GM12874 (cell line): ENCODE measurements around the gene TRIP13.

Experiments
- TF ChIP-seq, protein P1 (sequence below): IDR thresholded peaks from 2 replicates; pipeline ENCODE4 v1.5.1; 2011; ENCODE audit warnings: low read depth, mild to moderate bottlenecking, control low read depth, low read length, moderate library complexity; ENCODE audit not compliant: insufficient read depth

Gene TRIP13

DNA sequence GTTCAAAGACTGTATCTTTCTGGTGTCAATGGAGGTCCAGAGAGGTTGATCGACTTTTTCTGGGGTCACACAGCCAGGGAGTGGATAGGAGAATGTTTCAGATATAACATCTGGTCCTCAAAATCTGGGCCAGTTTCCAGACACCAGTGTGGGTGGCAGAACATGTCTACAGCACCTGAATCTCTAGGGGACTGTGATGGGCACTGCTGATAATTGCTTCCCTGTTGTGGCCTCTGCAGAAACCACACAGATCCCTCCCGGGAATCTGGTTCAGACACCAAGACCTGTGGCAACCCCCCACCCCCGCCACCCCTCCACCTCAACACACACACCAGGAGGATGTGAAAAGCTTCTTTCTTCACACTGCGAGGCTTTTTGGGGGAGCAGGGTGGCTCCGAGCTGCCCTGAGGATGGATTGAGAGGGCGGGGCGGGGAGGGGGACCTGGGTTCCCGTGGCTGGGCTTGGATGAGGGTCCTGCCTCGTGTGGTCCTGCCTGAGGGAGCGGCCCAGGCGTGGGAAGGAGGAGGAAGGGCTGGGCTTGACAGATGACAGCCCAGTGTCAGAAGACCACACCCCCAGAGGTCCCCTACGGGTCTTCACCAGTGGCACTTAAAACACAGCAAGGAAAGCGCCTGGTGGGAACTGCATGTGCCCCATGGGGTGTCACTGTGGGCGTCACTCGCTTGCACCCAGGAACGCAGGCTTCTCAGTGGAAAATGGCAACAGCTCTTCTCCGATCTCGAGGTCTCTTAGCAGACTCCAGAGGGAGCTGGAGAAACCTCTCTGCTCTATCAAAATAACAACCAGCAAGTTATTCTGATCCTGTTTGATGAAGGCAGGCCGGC, 55.2 kb downstream of the TRIP13 start:
- TF ChIP-seq, protein P1, sequence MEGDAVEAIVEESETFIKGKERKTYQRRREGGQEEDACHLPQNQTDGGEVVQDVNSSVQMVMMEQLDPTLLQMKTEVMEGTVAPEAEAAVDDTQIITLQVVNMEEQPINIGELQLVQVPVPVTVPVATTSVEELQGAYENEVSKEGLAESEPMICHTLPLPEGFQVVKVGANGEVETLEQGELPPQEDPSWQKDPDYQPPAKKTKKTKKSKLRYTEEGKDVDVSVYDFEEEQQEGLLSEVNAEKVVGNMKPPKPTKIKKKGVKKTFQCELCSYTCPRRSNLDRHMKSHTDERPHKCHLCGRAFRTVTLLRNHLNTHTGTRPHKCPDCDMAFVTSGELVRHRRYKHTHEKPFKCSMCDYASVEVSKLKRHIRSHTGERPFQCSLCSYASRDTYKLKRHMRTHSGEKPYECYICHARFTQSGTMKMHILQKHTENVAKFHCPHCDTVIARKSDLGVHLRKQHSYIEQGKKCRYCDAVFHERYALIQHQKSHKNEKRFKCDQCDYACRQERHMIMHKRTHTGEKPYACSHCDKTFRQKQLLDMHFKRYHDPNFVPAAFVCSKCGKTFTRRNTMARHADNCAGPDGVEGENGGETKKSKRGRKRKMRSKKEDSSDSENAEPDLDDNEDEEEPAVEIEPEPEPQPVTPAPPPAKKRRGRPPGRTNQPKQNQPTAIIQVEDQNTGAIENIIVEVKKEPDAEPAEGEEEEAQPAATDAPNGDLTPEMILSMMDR, result no peak

DNA sequence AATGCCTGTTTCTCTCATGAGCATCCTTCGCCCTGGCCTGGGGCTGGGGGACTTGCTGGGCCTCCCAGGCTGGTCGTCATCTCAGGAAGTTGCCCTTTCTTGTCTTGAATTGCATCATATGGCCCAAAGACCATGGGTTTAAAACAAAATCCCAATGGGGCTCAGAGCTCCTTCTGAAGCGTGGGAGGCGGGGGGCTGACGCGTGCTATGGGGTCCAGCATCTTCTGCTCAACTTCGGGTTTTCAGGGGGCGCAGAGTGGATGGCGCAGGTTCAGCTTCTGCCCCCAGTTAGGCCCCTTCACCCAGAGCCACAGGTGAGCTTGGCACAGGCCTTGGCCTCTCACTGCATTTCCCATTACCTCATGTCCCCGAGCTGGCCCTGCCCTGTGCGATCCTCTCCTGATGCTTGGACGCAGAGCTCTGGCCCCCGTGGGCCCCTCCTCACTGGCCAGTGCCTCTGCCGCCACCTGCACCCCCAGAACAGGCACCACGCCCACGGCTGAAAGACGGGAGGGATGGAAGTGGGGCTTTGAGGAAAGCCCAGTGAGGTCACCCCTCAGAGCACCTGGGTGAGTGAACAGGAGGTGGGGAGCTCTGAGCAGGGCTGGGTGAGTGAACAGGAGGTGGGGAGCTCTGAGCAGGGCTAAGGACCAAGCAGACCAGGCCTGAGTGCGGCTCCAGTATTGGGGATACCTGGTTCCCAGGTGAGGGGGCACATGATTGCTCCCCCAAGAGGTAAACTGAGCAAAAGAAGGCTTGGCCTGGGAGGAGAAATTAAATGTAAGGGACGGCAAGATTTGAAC, 56.0 kb downstream of the TRIP13 start:
- TF ChIP-seq, protein P1, result no peak

DNA sequence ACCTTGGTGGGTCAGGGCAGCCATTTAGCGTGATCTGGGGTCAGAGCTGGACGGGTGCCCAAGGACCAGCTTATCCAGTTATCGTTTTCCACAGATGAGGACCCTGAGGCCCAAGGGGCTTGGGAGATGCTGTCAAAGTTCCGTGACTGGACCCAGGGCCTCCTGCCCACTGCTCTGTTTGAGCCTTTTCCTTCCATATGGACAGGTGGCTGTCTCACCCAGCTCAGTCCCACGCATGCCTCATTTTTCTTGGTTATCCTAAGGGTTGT, 56.5 kb downstream of the TRIP13 start:
- TF ChIP-seq, protein P1, result no peak

DNA sequence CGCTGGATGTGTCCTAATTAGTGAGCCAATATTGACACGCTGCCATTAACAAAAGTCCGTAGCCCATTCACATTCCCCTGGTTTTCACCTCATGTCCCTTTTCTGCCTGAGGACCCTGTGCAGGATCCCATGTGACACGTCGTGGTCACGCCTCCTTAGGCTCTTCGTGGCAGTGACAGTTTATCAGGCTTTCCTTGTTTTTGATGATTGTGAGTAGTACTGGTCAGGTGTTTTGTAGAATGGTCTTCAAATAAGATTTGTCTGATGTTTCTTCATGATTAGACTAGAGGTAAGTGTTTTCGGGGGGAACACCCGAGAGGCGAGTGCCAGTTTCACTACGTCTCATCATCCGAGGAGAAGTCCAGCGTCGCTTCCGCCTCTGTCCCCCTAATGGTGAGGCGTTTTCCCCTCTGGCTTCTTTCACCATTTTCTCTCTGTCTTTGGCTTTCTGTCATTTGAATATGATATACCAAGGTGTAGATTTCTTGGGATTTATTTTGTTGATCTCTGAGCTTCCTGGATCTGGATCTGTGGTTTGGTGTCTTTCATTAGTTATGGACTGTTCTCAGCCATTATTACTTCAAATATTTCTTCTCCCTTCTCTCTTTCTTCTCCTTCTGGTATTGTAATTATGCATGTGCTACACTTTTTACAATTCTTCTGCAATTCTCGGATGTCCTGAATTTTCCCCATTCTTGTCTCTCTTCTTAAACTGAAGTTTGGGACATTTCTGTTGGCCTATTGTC, 57.3 kb downstream of the TRIP13 start:
- TF ChIP-seq, protein P1, result no peak; the same call in 1 of the 2 replicates

DNA sequence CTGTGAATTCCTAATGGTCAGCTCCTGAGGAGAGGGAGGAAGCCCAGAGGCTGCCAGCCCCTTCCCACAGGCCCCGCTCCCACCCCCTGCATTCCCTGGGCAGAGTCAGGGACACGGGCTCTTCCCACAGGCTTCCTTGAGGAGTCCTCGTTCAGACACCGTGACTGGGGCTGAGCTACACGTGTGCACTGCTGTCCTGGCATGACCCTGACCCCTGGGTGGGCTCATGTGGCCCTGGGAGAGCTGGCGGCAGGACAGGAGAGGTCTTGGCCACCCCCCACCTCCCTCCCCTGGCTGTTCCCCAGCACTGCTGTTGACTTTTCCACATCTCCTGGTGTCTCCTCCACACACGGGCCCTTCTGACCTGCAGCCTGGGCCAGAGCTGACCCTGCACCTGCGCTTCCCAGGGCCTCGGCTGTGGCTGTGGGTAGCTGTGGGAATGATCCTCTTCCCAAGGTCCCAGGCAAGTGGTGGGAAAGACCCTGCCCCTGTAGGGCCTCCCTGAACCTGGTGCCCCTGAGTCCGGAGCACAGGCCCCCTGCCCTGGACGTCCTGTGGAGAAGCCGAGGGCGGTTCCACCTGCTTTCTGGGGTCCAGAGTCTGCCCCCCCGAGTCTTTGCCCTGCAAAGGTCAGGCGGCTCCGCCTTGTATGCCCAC, 59.4 kb downstream of the TRIP13 start:
- TF ChIP-seq, protein P1, result no peak

DNA sequence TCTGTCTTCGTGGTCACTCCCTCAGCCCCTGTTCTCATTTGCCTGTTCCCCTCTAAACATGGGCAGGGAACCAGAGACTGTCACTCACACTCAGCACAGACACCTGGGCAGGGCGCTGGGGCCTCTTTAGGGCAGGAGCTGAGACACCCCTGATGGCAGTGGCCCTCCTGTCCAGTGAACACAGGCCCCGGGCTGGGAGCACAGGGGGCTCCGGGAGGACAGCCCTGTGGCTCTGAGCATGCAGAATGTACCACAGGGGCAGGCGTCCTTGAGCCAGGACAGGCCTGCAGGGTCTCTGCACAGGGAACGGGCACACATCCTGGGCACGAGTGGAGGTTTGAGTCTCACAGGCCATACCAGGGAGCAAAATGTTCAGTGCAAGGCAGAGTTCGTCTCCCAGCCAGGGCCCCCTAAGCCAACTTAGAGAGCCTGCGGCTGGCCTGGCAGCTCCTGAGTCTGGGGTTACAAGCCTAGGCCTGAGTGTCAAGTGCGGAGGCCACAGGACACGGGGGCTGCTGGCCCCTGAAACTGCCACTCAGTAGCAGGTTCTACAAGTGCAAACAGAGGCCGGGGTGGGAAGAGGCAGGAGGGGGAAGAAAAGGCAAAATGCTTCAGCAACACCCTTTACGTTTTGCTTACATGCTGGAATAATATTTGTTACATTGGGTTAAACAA, 60.0 kb downstream of the TRIP13 start:
- TF ChIP-seq, protein P1, result no peak
